GM18526 (cell line): ENCODE measurements around the gene ROPN1L.

ENCODE experiments used
- POLR2A ChIP-seq: IDR thresholded peaks from 3 replicates; pipeline ENCODE4 v1.6.1; 2011; ENCODE audit not compliant: insufficient read length; ENCODE audit errors: extremely low read depth

Gene ROPN1L

DNA sequence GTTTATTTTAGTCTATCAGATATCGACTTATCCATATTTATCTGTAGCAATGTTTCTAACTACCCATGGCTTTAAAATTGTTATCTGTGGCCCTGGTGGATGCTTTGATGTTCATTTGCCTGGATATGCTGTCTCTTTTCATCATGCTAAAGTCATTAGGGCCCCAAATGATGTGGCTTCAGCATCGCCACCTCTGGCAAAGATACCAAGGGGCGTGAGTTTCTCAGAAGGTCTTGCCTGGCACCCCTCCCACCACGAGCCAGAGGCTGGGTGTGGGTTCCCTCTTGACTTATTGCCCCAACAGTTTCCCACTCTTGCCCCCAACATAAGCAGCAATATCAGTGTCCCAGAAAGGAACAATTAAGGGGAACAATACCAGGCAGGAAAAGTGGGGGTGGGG lies 5.4 kb downstream of the ROPN1L start:
- no peak for TF ChIP-seq POLR2A

DNA sequence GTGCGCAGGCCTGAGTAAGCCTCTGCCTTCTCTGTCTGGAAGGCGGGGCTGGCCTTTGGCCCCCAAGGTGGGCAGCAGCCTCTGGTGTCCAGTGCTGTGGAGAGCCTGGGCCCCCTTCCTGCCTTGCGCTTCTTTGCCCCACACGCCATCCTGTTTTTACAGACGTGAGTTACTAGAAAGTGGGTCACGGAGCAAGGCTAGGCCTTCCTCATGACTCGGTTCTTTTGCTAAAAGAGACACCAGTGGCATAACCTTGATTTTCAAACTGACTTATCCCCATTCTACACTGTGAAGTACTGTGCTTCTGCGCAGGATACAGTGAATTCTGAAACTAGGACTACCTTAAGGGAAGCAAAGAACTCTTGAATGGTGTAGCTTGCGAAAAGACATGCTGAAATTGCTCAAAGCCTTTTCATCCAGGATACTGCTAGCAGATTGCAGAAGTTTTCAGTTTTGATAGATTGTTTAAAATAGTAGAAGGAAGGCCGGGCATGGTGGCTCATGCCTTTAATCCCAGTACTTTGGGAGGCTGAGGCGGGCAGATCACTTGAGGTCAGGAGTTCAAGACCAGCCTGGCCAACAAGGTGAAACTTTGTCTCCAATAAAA lies 7.2 kb downstream of the ROPN1L start:
- TF ChIP-seq POLR2A = no peak

DNA sequence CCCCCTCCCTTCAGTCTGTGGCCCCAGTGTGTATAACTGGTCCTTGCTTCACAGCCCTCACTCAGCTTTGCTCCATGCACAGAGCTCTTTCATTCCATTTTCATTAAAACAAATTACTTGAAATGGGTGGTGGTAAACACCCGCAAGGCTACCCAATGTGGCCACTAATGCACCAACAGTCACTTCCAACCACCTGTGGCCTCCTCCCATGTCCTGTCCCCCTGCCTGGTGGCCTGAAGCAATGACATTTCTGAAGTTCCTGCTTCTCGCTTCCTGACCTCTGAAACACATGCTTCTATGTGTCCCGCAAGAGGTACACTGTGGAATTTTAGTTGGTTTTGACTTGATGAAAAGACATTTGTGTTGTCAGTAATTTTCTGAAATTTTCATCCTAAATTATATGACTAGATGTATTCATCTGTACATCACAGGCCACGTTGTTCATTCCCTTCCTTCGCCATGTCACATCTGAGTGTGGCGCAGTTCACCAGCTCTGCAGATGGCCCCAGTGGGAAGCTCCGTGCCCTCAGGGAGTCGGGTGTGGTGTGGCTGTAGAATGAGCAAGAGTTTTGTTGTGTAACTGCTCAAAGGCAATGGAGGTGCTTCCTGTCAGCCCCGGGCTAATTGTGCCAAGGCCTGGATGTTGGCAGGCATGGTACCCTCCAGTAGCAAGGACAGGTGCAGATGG lies 9.6 kb downstream of the ROPN1L start:
- no peak for TF ChIP-seq POLR2A

GRCh38 chr5:10452768-10453331 lies 11.2 kb downstream of the ROPN1L start:
- TF ChIP-seq POLR2A = no peak

GRCh38 chr5:10453545-10453944 lies 11.9 kb downstream of the ROPN1L start:
- no peak for TF ChIP-seq POLR2A

- no peak for TF ChIP-seq POLR2A
These were observed 13.1 kb downstream of the ROPN1L start for GRCh38 chr5:10454591-10455276.

DNA sequence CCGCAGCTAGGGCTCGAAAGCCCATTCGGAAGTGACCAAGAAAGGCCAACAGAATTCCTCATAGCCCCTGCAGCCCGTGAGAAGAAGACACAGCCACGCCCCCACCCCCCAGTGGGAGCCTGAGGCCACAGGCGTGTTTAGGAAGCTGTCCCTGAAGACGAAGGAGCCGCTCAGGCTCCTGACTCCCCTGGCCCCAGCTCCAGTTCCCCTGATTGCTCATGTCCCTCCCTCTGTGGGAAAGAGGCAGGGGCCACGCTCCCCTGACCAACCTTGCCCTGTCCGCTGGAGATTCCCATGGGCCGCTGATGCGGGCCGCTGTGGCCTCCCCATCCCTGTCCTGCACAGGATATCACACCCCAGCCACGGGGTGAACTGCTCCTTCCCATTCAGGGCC lies 13.6 kb downstream of the ROPN1L start:
- TF ChIP-seq POLR2A = no peak

DNA sequence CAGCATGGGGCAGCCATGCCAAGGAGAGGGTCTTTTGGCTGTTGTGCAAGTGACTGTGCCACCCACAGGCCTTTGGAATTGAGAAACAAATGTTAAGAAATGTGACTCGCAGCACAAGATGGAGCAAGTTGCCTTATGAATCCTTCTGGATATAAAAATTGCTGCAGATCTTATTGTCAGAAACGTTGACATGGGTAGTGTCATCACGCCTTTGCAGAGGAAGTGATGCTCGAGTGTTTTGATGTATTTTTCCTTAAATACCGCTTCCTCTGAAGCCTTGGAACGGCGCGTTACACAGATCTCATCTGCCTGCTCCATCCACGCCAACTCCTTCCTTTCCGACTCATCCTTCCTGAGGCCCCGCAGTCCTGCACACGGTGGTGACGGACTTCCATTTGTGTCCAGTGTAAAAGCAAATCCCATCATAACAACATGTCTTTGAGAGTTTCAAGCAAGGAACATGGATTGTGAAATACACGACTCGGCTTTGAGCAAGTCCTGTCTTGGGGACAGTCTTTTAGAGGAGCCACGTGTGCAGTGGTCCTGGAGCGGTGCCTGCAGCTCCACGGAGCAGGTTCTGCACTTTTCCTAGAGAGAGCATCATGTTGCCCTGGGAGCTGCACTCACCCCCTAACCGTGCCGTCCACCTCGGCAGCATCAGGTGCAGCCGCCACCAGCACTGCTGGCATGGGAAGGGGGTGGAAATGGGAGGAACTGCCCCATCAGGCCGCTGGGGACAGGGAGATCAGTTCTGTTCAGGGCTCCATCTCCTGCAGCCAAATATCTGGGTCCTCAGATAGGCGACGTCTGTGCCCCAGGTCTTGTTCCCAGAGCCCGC lies 15.1 kb downstream of the ROPN1L start:
- TF ChIP-seq POLR2A = no peak

GRCh38 chr5:10457682-10458574 lies 16.2 kb downstream of the ROPN1L start:
- TF ChIP-seq POLR2A = no peak

GRCh38 chr5:10459080-10460055 lies 17.7 kb downstream of the ROPN1L start:
- TF ChIP-seq POLR2A = no peak

GRCh38 chr5:10460252-10460906 lies 18.7 kb downstream of the ROPN1L start:
- no peak for TF ChIP-seq POLR2A

DNA sequence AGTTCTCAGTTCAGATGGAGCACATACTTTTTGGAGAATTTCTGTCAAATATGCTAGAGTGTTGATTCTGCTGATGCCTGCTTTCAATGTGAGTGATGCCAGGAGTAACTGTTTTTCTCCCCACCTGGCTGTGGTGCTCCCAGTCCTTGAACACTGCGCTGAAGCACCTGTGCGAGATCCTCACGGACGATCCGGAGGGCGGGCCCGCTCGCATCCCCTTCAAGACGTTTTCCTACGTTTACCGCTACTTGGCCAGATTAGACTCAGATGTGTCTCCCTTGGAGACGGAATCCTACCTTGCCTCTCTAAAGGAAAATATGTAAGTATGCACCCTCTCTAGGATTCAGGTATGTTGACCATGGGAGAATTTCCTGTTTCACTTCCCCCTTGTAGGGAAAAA lies 19.4 kb downstream of the ROPN1L start:
- TF ChIP-seq POLR2A = no peak
